Activated CD4-positive, alpha-beta memory T cell treated with anti-CD3 and anti-CD28 coated beads for 36 hours (primary cell): ENCODE results near the gene CNTLN. TPM values are rescaled to one million over a fixed set of nuclear protein-coding genes. Genes with fewer than 3 reads are reported as not detected.
"Not testable (repeated sequence)": the region's sequence is repeated elsewhere in the genome, so short reads cannot be mapped to it uniquely, and the experiment has no call there.

Experiments used
- CTCF ChIA-PET: fragments of 350-600 bp; sonication (Branson Sonifier 250); formaldehyde crosslinking; loops from one replicate; lab custom pipeline; 2021; ENCODE audit warnings: antibody characterized with exemption, inconsistent platforms; lab: Charles Lee
- POLR2A ChIA-PET: fragments of 350-600 bp; sonication (Branson Sonifier 250); formaldehyde crosslinking; loops from one replicate; lab custom pipeline; 2021; ENCODE audit warnings: antibody characterized with exemption; lab: Charles Lee
- DNase-seq: peaks from one replicate; pipeline ENCODE4 v3.0.0-alpha.2; 2020
- H3K27ac Mint-ChIP-seq: one replicate; pipeline ENCODE4 v1.8.0; 2021; ENCODE audit warnings: mixed read lengths
- H3K27me3 Mint-ChIP-seq: one replicate; pipeline ENCODE4 v1.8.0; 2021; ENCODE audit warnings: mixed read lengths
- H3K36me3 Mint-ChIP-seq: one replicate; pipeline ENCODE4 v1.8.0; 2021; ENCODE audit warnings: mixed read lengths
- H3K4me1 Mint-ChIP-seq: one replicate; pipeline ENCODE4 v1.8.0; 2021; ENCODE audit warnings: low read depth, mixed read lengths
- H3K4me3 Mint-ChIP-seq: one replicate; pipeline ENCODE4 v1.8.0; 2021; ENCODE audit warnings: mild to moderate bottlenecking, mixed read lengths
- H3K9me3 Mint-ChIP-seq: one replicate; pipeline ENCODE4 v1.8.0; 2021; ENCODE audit warnings: mixed read lengths
- intact Hi-C: fragments of 100-400 bp; cut with micrococcal nuclease; formaldehyde crosslinking; loops from one replicate; pipeline ENCODE4 v1.15.1; 2023
- total RNA-seq, 2 experiments: library from RNA; stranded (reverse); gene quantifications; one replicate each; pipeline ENCODE4 v1.2.3, GENCODE V29; 2021

The CNTLN gene
- total RNA-seq, 2 experiments from 2014 or later = 0.27 to 0.36 TPM

GRCh38 chr9:17135295-17136160 is 688 bp downstream of the CNTLN start:
- Mint-ChIP-seq H3K27ac (no peak overlapping the region), H3K27me3 (peaks cover 20% of the 10 kb centered on the region), H3K9me3 (no peaks in the 10 kb centered on the region), H3K4me1 (peaks cover 8% of the 10 kb centered on the region), H3K36me3 (peaks cover 2% of the 10 kb centered on the region), H3K4me3 (peak overlapping the region; percentile 57)
- POLR2A ChIA-PET = no interaction called here
- DNase-seq = no peak
- CTCF ChIA-PET = no interaction called here
- intact Hi-C loops = no loop called here

GRCh38 chr9:17137566-17137965 is 2.7 kb downstream of the CNTLN start:
- ChIA-PET POLR2A (no interaction called here), CTCF (no interaction called here)
- Mint-ChIP-seq H3K9me3 (peaks cover 4% of the 10 kb centered on the region), H3K4me3 (no peak overlapping the region), H3K4me1 (peaks cover 8% of the 10 kb centered on the region), H3K27me3 (peaks cover 20% of the 10 kb centered on the region), H3K36me3 (peaks cover 2% of the 10 kb centered on the region), H3K27ac (no peak overlapping the region)
- DNase-seq = no peak
- intact Hi-C loops = no loop called here

GRCh38 chr9:17138503-17138902 is 3.7 kb downstream of the CNTLN start:
- intact Hi-C loops = no loop called here
- no peak overlapping the region for H3K27ac Mint-ChIP-seq
- H3K27me3 Mint-ChIP-seq = peaks cover 20% of the 10 kb centered on the region
- peaks cover 4% of the 10 kb centered on the region for H3K9me3 Mint-ChIP-seq
- DNase-seq = no peak
- no peak overlapping the region for H3K4me3 Mint-ChIP-seq
- ChIA-PET POLR2A (no interaction called here), CTCF (no interaction called here)
- peaks cover 8% of the 10 kb centered on the region for H3K4me1 Mint-ChIP-seq
- peaks cover 2% of the 10 kb centered on the region for H3K36me3 Mint-ChIP-seq

GRCh38 chr9:17140418-17140817 is 5.6 kb downstream of the CNTLN start:
- Mint-ChIP-seq H3K36me3 (no peaks in the 10 kb centered on the region), H3K4me1 (peaks cover 2% of the 10 kb centered on the region), H3K27me3 (peaks cover 10% of the 10 kb centered on the region), H3K4me3 (no peak overlapping the region), H3K27ac (no peak overlapping the region), H3K9me3 (peaks cover 4% of the 10 kb centered on the region)
- CTCF ChIA-PET = no interaction called here
- DNase-seq = no peak
- intact Hi-C loops = no loop called here
- POLR2A ChIA-PET = no interaction called here

- H3K27ac Mint-ChIP-seq = no peak overlapping the region
- H3K27me3 Mint-ChIP-seq = no peaks in the 10 kb centered on the region
- no peaks in the 10 kb centered on the region for H3K4me1 Mint-ChIP-seq
- POLR2A ChIA-PET = no interaction called here
- H3K36me3 Mint-ChIP-seq = no peaks in the 10 kb centered on the region
- peaks cover 34% of the 10 kb centered on the region for H3K9me3 Mint-ChIP-seq
- CTCF ChIA-PET = no interaction called here
- H3K4me3 Mint-ChIP-seq = no peak overlapping the region
- intact Hi-C loops = no loop called here
- DNase-seq = no peak
Measured at GRCh38 chr9:17148324-17148723, 13.5 kb downstream of the CNTLN start.

GRCh38 chr9:17159469-17159868 is 24.6 kb downstream of the CNTLN start:
- Mint-ChIP-seq H3K4me3 (no peak overlapping the region), H3K9me3 (peaks cover 27% of the 10 kb centered on the region), H3K27ac (no peak overlapping the region), H3K27me3 (no peaks in the 10 kb centered on the region), H3K4me1 (no peaks in the 10 kb centered on the region), H3K36me3 (no peaks in the 10 kb centered on the region)
- ChIA-PET CTCF (no interaction called here), POLR2A (no interaction called here)
- intact Hi-C loops = no loop called here
- DNase-seq = no peak

GRCh38 chr9:17160327-17160726 is 25.5 kb downstream of the CNTLN start:
- Mint-ChIP-seq H3K9me3 (peaks cover 23% of the 10 kb centered on the region), H3K4me3 (no peak overlapping the region), H3K27ac (no peak overlapping the region), H3K36me3 (no peaks in the 10 kb centered on the region), H3K27me3 (no peaks in the 10 kb centered on the region), H3K4me1 (no peaks in the 10 kb centered on the region)
- no peak for DNase-seq
- intact Hi-C loops = no loop called here
- ChIA-PET CTCF (no interaction called here), POLR2A (no interaction called here)

GRCh38 chr9:17165764-17166163 is 30.9 kb downstream of the CNTLN start:
- H3K9me3 Mint-ChIP-seq = peaks cover 25% of the 10 kb centered on the region
- no peaks in the 10 kb centered on the region for H3K27me3 Mint-ChIP-seq
- no peak for DNase-seq
- H3K4me3 Mint-ChIP-seq = no peak overlapping the region
- H3K27ac Mint-ChIP-seq = no peak overlapping the region
- intact Hi-C loops = no loop called here
- H3K36me3 Mint-ChIP-seq = no peaks in the 10 kb centered on the region
- CTCF ChIA-PET = no interaction called here
- no peaks in the 10 kb centered on the region for H3K4me1 Mint-ChIP-seq
- POLR2A ChIA-PET = no interaction called here

- POLR2A ChIA-PET = no interaction called here
- CTCF ChIA-PET = no interaction called here
- Mint-ChIP-seq H3K27ac (no peak overlapping the region), H3K27me3 (no peaks in the 10 kb centered on the region), H3K4me3 (no peak overlapping the region), H3K36me3 (no peaks in the 10 kb centered on the region), H3K4me1 (no peaks in the 10 kb centered on the region), H3K9me3 (peaks cover 29% of the 10 kb centered on the region)
- intact Hi-C loops = no loop called here
- no peak for DNase-seq
Measured at GRCh38 chr9:17166346-17166745, 31.5 kb downstream of the CNTLN start.

- ChIA-PET CTCF (no interaction called here), POLR2A (no interaction called here)
- H3K4me3 Mint-ChIP-seq = no peak overlapping the region
- DNase-seq = no peak
- H3K36me3 Mint-ChIP-seq = no peaks in the 10 kb centered on the region
- no peaks in the 10 kb centered on the region for H3K27me3 Mint-ChIP-seq
- H3K4me1 Mint-ChIP-seq = no peaks in the 10 kb centered on the region
- H3K27ac Mint-ChIP-seq = no peak overlapping the region
- intact Hi-C loops = no loop called here
- peaks cover 24% of the 10 kb centered on the region for H3K9me3 Mint-ChIP-seq
Measured at GRCh38 chr9:17171309-17172094, 36.7 kb downstream of the CNTLN start.

- H3K36me3 Mint-ChIP-seq, CTCF ChIA-PET: not testable (repeated sequence)
Measured at GRCh38 chr9:17177496-17177895, 42.7 kb downstream of the CNTLN start.

GRCh38 chr9:17185481-17186029 is 50.7 kb downstream of the CNTLN start:
- H3K27ac Mint-ChIP-seq = no peak overlapping the region
- ChIA-PET CTCF (no interaction called here), POLR2A (no interaction called here)
- DNase-seq = no peak
- no peaks in the 10 kb centered on the region for H3K27me3 Mint-ChIP-seq
- intact Hi-C loops = no loop called here
- H3K4me3 Mint-ChIP-seq = no peak overlapping the region
- no peaks in the 10 kb centered on the region for H3K36me3 Mint-ChIP-seq
- no peaks in the 10 kb centered on the region for H3K4me1 Mint-ChIP-seq
- peaks cover 18% of the 10 kb centered on the region for H3K9me3 Mint-ChIP-seq

More at GRCh38 chr9:17177496-17177895, 42.7 kb downstream of the CNTLN start:
- POLR2A ChIA-PET, DNase-seq, H3K4me3 Mint-ChIP-seq, H3K4me1 Mint-ChIP-seq, intact Hi-C loops, H3K27ac Mint-ChIP-seq, H3K27me3 Mint-ChIP-seq: not testable (repeated sequence)
- H3K9me3 Mint-ChIP-seq = peaks cover 25% of the 10 kb centered on the region
